ENCODE data around the gene TXNDC11.

TXNDC11 gene

DNA sequence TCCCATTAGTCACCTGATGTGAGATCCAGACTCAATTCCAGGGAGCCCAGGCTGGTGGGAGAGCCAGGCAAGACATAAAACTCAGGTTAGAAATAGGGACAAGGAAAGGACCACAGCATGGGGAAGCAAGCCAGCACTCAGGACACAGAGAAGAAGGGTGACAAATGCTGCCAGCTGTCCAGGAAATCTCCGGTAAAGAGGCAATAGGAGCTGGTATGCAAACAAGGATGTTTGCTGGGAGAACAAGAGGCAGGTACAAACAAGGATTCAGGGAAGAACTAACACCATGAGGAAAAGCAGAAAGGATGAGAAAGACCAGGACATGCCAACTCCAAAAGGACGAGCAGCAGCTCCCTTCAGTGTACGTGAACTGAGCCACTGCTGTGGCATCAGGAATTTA lies 10.2 kb upstream of the TXNDC11 start:
- no peak for DNase-seq

- no peak for DNase-seq
These were observed 7.4 kb upstream of the TXNDC11 start for GRCh38 chr16:11750056-11750455.

DNA sequence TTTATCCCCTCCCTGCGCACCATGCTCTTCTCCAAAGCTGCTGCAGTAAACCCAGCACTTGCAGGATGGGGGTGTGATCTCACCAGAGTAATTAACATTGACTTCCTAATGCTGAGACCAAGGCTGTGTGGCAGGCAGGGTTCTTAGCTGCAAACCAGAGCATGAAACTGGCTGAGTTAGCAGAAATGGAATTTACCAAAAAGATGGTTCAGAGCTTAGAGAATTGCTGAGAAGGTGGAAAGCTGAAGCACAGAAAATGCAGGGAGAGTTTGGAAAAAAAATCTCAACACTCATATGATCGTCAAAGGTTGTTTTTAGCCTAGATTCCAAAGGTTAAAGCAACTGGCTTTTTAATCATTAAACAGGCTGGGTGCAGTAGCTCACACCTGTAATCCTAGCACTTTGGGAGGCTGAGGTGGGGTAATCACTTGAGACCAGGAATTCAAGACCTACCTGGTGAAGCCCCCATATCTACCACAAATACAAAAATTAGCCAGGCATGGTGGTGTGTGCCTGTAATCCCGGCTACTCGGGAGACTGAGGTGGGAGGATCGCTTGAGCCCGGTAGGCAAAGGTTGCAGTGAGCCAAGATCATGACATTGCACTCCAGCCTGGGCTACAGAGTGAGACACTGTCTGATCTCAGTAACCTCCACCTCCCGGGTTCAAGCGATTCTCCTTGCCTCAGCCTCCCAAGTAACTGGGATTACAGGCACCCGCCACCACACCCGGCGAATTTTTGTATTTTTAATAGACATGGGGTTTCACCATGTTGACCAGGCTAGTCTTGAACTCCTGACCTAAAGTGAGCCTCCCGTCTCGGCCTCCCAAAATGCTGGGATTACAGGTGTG lies 6.0 kb upstream of the TXNDC11 start:
- no peak for DNase-seq

- DNase-seq: no peak
These were observed 5.3 kb upstream of the TXNDC11 start for GRCh38 chr16:11747949-11748403.

DNA sequence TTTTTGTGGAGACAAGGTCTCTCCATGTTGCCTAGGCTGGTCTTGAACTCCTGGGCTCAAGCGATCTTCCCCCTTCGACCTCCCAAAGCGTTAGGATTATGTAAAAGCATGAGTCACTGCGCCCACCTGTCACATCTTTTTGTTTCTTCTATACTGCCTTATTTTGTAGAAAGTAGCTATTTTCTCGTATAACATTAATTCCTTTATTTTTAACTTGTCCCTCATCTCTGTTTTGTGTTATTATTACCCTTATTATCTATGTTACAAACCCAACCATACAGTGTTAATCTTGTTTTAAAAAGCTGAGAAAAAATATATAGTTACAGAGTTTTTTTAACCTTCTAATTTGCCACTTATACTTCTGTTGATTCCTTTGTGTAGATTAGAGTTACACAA lies 1.4 kb upstream of the TXNDC11 start:
- no peak for DNase-seq

DNA sequence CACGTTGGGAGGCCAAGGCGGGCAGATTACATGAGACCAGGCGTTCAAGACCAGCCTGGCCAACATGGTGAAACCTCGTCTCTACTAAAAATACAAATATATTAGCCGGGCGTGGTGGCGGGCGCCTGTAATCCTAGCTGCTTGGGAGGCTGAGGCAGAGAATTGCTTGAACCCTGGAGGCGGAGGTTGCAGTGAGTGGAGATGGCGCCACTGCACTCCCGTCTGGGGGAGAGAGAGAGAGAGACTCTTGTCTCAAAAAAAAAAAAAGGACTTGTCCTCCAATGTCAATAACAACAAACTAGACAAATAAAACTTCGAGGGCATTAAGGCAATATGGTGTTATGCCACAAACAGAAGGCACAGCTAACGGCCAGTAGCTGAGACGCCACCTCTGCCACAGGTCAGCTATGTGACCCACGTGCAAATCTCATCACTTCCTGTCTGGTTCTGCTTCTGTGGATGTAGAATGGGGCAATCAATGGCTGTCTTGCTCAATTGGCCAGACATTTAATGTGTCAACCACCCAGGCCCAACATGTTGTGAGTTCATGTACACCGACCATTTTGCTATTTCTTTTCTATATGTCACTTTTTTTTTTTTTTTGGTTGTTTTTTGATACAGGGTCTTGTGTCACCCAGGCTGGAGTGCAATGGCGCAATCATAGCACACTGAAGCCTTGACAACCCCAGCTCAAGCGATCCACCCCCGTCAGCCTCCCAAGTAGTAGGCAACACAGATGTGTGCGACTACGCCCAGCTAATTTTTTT lies 834 bp upstream of the TXNDC11 start:
- DNase-seq: peak; percentile 27

DNA sequence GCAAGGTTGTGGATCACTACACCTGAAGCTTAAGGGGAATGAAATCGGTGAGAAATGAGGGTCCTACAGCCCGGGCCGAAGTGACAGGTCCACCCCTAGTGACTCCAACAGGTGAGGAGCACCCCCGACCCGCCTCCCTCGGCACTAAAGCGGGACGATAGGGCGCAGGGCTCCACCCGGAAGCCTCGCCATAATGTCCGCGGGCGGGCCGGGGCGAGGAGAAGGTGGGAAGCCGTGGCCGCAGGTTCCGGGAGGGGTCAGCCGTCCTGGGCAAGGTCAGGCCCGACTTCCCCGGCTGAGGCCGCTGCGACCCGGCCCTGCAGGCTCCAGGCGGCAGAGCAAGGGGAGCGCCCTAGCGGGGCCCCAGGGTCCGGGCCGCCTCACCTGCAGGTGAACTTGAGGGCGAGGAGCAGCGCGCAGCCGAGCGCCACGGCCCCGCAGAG lies 543 bp downstream of the TXNDC11 start:
- no peak for DNase-seq

- no peak for DNase-seq
These were observed 2.1 kb downstream of the TXNDC11 start for GRCh38 chr16:11740567-11740966.

DNA sequence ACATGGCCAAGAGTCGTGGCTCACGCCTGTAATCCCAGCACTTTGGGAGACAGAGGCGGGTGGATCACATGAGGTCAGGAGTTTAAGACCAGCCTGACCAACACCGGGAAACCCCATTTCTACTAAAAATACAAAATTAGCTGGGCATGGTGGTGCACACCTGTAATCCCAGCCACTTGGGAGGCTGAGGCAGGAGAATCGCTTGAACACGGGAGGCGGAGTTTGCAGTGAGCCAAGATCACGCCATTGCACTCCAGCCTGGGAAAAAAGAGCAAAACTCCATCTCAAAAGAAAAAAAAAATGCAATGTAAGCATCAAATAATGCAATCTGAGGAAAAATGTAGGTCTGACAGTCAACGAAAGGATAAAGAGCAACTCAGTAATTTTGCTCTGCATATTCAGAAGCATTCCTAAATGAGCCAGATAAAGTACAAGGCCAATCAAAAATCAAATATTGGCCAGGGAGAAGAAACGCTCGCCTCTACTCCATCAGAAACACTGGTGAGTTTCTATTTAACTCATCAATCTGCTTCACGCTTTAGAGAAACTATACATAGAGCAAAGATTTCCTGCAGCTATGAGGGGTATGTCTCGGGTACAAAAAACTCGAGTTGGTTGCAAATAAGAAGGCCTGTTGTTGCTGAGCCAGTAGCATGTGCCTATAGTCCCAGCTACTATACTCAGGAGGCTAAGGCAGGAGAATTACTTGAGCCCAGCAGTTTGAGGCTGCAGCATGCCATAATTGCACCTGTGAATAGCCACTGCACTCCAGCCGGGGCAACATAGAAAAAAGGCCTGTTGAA lies 3.7 kb downstream of the TXNDC11 start:
- DNase-seq: no peak

GRCh38 chr16:11737713-11738112 lies 4.9 kb downstream of the TXNDC11 start:
- DNase-seq: no peak

DNA sequence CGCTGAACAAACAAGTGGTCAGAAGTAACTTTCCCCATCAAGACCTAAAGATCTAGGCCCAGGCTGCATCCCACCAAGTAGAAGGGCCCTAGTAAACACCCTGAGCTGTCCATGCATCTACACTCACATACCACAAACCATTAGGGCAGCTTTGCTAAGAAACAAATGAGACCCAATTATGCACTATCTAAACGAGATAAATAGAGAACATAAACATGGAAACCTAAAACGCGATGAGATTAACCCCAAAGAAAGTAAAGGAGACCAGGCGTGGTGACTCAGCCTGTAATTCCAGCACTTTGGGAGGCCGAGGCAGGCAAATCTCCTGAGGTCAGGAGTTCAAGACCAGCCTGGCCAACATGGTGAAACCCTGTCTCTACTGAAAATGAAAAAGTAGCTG lies 5.8 kb downstream of the TXNDC11 start:
- no peak for DNase-seq

DNA sequence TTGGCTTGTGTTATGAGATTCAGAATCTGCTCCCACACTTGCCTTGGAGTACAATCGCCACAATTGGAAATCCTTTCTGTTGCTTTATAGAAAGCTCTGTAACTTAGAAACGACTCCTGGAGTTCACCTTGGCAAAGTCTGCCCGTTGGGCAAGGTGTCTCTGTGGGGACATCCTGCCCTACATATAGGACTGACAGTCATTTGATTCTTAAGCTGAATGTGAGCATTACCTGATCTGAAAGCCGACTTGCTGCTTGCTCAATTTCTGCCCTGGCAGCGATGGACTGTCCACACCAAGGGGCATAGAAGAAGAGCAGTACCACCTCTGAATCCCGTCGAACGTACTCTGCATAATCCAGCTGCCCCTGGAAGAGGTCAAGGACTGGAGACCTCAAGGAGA lies 6.9 kb downstream of the TXNDC11 start:
- no peak for DNase-seq

GRCh38 chr16:11734653-11735043 lies 8.0 kb downstream of the TXNDC11 start:
- DNase-seq: no peak

DNA sequence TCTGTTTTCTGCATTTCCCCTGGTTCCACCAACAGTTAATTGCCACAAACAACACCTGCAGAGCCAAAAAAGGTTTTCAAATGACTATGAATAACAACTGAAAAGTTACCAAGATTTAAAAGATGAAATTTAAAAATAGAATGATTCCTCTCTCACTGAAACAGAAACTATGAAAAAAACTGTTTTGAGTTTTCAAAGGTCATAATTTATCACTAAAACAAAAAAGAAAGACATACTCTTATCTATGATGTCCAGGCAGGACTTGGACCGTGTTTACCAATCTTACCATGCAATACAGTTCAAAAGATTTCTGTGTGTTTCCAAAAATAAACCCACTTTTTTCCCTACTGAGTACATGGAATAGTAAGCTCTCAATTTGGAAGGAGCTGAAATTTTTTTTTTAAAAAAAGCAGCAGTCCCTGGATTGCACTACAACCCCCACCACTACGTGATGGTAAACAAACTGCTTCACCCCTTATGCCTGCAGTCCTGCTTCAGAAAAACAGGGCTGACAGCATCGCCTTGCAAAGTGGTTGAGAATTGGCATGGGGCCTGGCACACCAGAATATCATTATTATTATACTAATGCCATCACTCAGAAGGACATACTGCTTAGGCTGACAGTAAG lies 8.5 kb downstream of the TXNDC11 start:
- DNase-seq: no peak

DNA sequence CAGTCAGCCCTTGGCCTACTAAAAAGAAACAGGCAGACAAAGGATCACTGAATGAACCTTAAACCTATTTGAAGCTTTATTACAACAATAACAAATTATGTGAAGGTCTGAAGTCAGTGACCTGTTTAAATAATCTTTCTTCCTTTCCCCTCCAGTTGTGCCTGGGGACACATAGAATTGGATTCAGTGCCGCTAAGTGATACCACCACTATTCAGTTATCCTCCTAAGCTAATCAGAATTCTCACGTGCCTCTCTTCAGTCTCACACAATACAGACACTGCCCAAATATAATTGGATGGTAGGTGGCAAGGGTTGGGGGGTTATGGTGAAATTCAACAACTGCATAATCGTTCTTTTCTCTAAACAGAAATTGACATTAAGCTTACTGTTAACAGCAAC lies 11.4 kb downstream of the TXNDC11 start:
- no peak for DNase-seq

DNA sequence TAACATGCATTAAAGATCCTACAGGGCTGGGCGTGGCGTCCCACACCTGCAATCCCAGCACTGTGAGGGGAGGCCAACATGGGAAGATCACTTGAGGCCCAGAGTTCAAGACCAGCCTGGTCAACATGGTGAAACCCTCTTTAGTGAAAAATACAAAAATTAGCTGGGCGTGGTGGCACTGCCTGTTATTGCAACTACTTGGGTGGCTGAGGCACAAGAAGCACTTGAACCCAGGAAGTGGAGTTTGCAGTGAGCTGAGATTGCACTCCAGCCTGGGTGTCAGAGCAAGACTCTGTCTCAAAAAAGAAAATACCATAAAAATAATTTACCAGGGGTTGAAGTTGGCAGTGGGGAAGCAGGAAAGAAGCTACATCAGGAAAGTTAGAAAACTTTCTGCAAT lies 12.9 kb downstream of the TXNDC11 start:
- DNase-seq: no peak

DNA sequence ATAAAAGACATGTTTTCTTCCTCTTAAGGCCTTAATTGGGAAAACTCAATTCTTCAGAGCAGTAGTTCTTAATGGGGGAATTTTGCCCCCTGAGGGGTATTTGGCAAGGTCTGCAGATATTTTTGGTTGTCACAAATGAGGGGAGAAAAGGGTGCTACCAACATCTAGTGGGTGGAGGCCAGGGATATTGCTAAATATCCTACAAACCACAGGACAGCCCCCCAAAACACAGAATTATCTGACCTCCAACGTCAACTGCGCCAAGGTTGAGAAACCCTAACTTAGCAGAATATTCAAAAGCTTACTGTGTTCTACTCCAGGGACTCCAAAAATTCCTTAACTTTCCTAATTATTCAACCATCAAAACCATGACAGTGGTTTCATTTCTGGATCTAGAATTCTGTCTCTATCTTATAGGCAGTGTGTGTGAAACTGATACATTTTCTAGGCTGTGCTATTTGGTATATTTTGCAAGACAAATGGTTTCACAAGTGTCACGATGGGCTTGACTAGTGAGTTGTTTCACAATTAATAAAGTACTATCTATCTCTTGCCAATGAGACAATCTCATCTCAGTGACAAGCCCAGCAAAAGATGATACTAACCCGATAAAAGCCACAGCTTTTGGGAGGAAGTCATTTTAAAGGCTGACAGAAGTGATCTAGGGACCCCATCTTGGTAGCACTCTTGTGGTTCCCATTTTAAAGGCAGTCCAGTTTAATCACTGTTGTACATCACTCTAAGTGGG lies 14.7 kb downstream of the TXNDC11 start:
- DNase-seq: no peak

DNA sequence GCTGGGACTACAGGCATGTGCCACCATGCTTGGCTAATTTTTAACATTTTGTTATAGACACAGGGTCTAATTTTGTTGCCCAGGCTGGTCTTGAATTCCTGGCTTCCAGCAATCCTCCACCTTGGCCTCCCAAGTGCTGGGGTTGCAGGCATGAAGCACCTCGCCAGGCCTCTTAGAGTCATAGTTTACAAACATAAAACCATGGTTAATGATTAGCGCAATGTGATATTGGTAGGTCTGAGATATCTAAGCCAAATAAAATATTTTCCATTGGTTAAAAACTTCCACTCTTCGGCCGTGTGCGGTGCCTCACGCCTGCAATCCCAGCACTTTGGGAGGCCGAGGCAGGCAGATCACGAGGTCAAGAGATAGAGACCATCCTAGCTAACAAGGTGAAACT lies 16.6 kb downstream of the TXNDC11 start:
- no peak for DNase-seq

DNA sequence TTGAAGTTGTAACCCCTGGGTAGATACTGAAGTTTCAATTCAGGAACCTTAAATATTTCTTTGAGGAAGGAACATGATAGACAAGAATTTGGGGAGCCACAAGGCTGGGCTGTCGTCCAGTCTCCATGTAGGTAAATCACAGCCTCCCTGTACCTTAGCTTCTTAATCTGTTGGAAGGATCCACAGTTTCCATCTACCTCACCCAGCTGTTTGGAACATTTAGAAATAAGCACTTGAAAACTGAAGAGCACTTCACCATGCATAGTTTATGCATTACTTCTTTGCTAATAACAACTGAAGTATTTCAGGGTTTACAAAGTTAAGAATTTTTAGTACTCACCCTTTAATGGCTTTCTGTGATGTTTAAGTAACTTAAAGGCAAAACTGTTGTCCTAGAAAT lies 17.2 kb downstream of the TXNDC11 start:
- no peak for DNase-seq

- no peak for DNase-seq
These were observed 20.2 kb downstream of the TXNDC11 start for GRCh38 chr16:11722468-11722808.

GRCh38 chr16:11721781-11722467 lies 20.7 kb downstream of the TXNDC11 start:
- no peak for DNase-seq

DNA sequence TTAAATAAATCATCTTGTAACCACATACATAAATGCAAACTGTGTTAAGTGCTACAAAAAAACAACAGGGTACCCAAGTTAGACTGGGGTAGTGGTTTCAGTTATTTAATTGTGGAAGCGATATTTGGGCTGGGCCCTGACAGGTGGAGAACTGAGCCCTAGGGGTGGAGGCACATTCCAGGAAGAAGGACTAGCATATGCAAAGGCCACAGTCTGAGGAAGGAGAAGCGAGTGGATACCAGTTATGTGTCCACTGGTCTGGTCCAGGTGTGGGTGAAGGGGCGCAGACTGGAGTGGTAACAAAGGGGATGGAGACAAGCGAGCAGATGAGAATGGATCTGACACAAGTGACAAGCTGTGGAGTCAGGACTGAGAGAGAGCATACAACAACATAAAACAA lies 22.9 kb downstream of the TXNDC11 start:
- no peak for DNase-seq
